Measurements from ENCODE around the gene OR12D2. TPM values are rescaled to one million over a fixed set of nuclear protein-coding genes. Genes with fewer than 3 reads are reported as not detected.

Gene OR12D2
- total and polyA plus RNA-seq, 10 donors, result not detected

DNA sequence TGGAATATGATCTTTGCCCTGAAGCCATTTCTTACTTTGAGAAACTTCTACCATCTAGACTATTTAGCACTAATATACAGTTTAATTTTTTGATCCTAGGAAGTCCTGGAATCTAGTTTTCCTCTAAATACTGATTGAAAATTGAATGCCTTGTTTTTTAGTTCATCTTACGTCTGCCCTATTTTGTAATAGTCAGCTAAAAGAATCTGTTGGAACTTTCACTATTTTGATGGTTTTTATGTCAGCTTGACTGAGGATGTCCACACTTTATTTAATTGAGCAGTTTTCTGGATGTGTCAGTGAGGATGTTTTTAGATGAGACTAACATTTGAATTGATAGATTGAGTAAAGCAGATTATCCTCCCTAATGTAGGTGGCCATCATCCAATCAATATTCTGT, 8.4 kb downstream of the OR12D2 start:
- no peak overlapping the region for H3K27ac ChIP-seq
- WGBS, 5 donors, result 39 to 96% (median 85%) methylated on average over 1 of the region's 1 CpG
- intact Hi-C loops (cut with DNase I; ENCODE audit: low total_unique reads), result no loop called here
- H3K4me1 ChIP-seq, result no peaks in the 10 kb centered on the region
- H3K36me3 ChIP-seq, result no peaks in the 10 kb centered on the region
- TF ChIP-seq, protein P1, sequence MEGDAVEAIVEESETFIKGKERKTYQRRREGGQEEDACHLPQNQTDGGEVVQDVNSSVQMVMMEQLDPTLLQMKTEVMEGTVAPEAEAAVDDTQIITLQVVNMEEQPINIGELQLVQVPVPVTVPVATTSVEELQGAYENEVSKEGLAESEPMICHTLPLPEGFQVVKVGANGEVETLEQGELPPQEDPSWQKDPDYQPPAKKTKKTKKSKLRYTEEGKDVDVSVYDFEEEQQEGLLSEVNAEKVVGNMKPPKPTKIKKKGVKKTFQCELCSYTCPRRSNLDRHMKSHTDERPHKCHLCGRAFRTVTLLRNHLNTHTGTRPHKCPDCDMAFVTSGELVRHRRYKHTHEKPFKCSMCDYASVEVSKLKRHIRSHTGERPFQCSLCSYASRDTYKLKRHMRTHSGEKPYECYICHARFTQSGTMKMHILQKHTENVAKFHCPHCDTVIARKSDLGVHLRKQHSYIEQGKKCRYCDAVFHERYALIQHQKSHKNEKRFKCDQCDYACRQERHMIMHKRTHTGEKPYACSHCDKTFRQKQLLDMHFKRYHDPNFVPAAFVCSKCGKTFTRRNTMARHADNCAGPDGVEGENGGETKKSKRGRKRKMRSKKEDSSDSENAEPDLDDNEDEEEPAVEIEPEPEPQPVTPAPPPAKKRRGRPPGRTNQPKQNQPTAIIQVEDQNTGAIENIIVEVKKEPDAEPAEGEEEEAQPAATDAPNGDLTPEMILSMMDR (IDR thresholded peaks at IDR 0.05 in 8 of 11, conservative IDR thresholded peaks at IDR 0.05 in 3 of 11), result no peak
- TF ChIP-seq POLR2A (IDR thresholded peaks at IDR 0.05) (no peak), POLR2AphosphoS5 (IDR thresholded peaks at IDR 0.05) (no peak)
- no peak for DNase-seq
- peaks cover 0 to 8% (median 0%) of the 10 kb centered on the region in 7 donors for H3K27me3 ChIP-seq (replicated peaks in 1 of 7)
- H3K4me3 ChIP-seq, result no peak overlapping the region
- peaks cover 0 to 8% (median 0%) of the 10 kb centered on the region in 8 donors for H3K9me3 ChIP-seq

DNA sequence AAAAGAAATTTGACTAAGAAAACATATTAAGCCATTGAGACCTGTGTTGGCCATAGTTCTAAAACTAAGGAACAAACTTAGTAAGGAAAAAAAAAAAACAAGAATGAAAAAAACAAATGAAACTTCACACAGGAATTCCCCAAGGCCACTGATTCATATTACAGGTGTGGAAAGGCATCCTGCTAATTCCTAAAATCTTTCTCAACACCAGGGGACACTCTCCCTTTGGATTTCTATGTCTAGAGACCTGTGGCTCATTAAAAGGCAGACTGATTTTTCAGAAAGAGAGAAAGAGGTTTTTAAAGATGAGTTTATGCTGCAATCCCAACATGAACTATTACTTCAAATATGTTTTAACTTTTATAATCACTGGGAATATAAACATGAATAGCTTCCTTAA, 19.2 kb downstream of the OR12D2 start, which contains the start of gene OR12D1:
Gene OR12D1, plus strand, starts transcription at position 341 of the 400 bp plus-strand sequence.
- H3K4me3 ChIP-seq, result no peak within 1 kb of the TSS
- peaks cover 0 to 22% (median 0%) of the 10 kb centered on the region in 7 donors for H3K27me3 ChIP-seq (replicated peaks in 1 of 7)
- DNase-seq, result no peak
- intact Hi-C loops (cut with DNase I; ENCODE audit: low total_unique reads), result no loop called here
- H3K27ac ChIP-seq, result no peak within 1 kb of the TSS
- H3K9me3 ChIP-seq, result peaks cover 0 to 24% (median 6%) of the 10 kb centered on the region in 8 donors
- H3K4me1 ChIP-seq, result no peaks in the 10 kb centered on the region
- no peaks in the 10 kb centered on the region for H3K36me3 ChIP-seq
- TF ChIP-seq, protein P1 (IDR thresholded peaks at IDR 0.05 in 8 of 11, conservative IDR thresholded peaks at IDR 0.05 in 3 of 11), result no peak
- TF ChIP-seq POLR2AphosphoS5 (IDR thresholded peaks at IDR 0.05) (no peak), POLR2A (IDR thresholded peaks at IDR 0.05) (no peak)

DNA sequence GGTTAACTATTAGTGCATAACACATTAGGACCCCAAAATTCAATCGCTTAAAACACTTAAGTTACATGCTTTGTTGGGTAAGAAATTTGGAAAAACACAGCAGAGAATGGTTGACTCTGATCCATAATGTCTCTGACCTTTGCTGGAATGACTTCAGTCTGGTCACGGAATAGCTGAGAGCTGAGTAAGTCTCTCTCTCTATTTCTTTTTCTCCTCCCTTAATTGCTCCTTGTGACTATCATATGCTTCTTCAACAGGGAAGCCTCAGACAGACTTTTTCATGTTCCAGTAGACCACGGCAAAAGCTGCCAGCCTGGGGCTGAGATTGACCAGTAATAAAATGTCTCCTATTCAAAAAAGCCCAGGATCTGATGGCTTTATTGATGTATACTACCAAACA, 24.1 kb downstream of the OR12D2 start:
- Histone ChIP-seq H3K27ac (no peak overlapping the region), H3K4me1 (no peaks in the 10 kb centered on the region), H3K4me3 (no peak overlapping the region), H3K36me3 (no peaks in the 10 kb centered on the region), H3K27me3 (replicated peaks in 1 of 7) (peaks cover 0 to 6% (median 0%) of the 10 kb centered on the region in 7 donors), H3K9me3 (peaks cover 0 to 5% (median 2%) of the 10 kb centered on the region in 8 donors)
- TF ChIP-seq POLR2A (IDR thresholded peaks at IDR 0.05), result no peak
- TF ChIP-seq POLR2AphosphoS5 (IDR thresholded peaks at IDR 0.05), result no peak
- TF ChIP-seq, protein P1 (IDR thresholded peaks at IDR 0.05 in 8 of 11, conservative IDR thresholded peaks at IDR 0.05 in 3 of 11), result no peak
- intact Hi-C loops (cut with DNase I; ENCODE audit: low total_unique reads), result no loop called here
- no peak for DNase-seq
- WGBS, 5 donors, result 74 to 83% (median 76%) methylated on average over 3 of the region's 3 CpGs

DNA sequence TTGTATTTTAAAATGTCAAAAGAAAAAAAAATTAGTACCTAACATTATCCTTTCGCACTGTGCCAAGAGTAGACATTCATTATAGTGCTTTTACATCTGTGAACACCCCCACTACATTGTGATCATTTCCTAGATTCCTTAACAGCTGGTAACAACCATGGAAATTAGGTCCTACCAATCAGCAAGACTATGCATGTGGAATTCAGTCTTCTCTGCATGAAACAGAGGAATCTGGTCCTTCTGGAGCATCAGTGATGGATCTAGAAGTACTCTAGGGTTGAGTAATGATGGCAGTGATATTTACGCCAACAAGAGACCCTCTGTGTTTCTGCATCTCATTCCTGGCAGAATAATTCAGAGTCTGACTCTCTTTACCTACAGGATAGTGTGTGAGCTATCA, 28.7 kb downstream of the OR12D2 start:
- H3K27ac ChIP-seq, result no peak overlapping the region
- TF ChIP-seq POLR2A (IDR thresholded peaks at IDR 0.05) (no peak), POLR2AphosphoS5 (IDR thresholded peaks at IDR 0.05) (no peak)
- TF ChIP-seq, protein P1 (IDR thresholded peaks at IDR 0.05 in 8 of 11, conservative IDR thresholded peaks at IDR 0.05 in 3 of 11), result no peak
- peaks cover 0 to 5% (median 2%) of the 10 kb centered on the region in 8 donors for H3K9me3 ChIP-seq
- H3K4me1 ChIP-seq, result no peaks in the 10 kb centered on the region
- H3K27me3 ChIP-seq (replicated peaks in 1 of 7), result peaks cover 0 to 15% (median 0%) of the 10 kb centered on the region in 7 donors
- H3K36me3 ChIP-seq, result no peaks in the 10 kb centered on the region
- intact Hi-C loops (cut with DNase I; ENCODE audit: low total_unique reads), result no loop called here
- no peak overlapping the region for H3K4me3 ChIP-seq
- 89 to 92% (median 90%) methylated on average over 2 of the region's 2 CpGs for WGBS, 5 donors
- DNase-seq, result no peak

All from spleen (tissue), 11 donors.